ENCODE results near the gene FBRSL1. TPM values are rescaled to one million over a fixed set of nuclear protein-coding genes. Genes with fewer than 3 reads are reported as not detected.

The FBRSL1 gene
- total RNA-seq, 3 donors from 2014 or later, result 3.5 to 9.8 (median 7.2) TPM

DNA sequence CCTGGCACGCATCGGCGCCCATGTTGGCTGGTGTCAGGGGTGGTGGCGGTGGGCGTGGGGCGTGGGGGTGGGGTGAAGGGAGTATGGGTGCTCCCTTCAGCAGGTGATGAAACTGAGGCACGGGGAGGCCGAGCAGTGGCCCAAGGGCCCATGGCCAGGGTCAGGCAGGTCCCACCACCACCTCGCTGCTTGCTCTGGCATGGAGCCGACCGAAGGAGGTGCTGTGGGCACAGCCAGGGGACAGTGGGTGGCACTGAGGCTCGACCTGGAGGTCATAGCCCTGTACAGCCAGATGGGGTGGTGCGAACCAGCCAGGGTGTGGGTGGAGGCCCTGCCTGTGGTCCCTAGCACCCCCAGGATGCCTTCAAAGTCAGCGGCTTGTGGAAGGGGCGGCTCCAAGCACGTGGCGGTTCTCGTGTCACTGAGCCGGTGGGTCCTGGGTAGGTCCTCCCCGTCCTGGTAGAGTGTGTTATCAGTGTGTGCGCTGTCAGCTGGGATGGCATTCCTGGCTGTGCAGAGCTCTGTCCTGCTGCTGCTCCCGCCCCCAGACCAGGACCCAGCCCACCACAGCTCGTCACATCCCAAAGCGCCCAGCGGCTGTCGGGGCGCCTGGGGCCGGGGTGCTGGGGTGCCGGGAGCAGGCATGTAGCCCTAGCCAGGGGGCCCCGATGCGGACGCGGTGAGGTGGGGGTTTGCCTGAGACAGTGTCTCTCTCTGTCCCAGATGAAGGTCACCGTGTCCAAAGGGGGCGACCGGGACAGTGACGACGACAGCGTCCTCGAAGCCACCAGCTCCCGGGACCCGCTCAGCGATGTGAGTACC, 35.3 kb downstream of the FBRSL1 start:
- Histone ChIP-seq H3K4me1 (peaks cover 3 to 16% of the 10 kb centered on the region in 2 donors), H3K27ac (no peak overlapping the region), H3K9me3 (no peaks in the 10 kb centered on the region), H3K27me3 (no peaks in the 10 kb centered on the region), H3K4me3 (no peak overlapping the region), H3K36me3 (no peaks in the 10 kb centered on the region)
- intact Hi-C loops (cut with DNase I; ENCODE audit: low total_unique reads), result loop anchor here (10.0 kb wide), 1 partner anchor 100 kb away; no protein-coding TSS in a partner anchor
- TF ChIP-seq POLR2A (IDR thresholded peaks at IDR 0.05), result no peak
- no peak for TF ChIP-seq POLR2AphosphoS5 (IDR thresholded peaks at IDR 0.05)
- TF ChIP-seq, protein P1, sequence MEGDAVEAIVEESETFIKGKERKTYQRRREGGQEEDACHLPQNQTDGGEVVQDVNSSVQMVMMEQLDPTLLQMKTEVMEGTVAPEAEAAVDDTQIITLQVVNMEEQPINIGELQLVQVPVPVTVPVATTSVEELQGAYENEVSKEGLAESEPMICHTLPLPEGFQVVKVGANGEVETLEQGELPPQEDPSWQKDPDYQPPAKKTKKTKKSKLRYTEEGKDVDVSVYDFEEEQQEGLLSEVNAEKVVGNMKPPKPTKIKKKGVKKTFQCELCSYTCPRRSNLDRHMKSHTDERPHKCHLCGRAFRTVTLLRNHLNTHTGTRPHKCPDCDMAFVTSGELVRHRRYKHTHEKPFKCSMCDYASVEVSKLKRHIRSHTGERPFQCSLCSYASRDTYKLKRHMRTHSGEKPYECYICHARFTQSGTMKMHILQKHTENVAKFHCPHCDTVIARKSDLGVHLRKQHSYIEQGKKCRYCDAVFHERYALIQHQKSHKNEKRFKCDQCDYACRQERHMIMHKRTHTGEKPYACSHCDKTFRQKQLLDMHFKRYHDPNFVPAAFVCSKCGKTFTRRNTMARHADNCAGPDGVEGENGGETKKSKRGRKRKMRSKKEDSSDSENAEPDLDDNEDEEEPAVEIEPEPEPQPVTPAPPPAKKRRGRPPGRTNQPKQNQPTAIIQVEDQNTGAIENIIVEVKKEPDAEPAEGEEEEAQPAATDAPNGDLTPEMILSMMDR (IDR thresholded peaks at IDR 0.05), result no peak
- no peak for DNase-seq (ENCODE audit: low spot score in 2 of 2)

DNA sequence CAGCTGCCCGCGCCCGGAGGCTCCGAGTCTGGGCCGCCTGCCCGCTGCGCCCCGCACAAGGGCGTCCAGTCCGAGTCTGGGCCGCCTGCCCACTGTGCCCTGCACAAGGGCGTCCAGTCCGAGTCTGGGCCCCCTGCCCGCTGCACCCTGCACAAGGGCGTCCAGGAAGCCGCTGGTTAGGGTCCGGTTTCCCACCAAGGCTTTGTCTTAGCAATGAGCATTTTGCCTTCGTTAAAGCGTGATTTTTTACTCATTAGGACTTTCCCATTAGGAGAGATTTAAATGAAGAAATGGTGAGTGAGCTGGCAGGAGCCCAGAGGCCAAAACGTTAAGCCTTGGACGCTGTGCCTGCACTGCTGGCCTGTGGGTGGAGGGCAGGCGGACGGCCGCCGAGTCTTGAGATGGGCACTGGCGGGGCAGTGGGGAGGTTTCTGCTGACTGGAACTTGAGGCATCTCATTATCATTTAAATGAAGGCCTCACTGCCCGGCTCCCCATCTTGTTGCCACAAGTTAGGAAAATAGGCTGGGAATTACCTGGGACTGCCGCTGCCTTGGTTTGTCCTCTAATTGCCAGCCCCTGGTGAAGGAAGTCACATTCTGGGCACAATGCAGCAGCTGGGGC, 36.0 kb downstream of the FBRSL1 start:
- H3K4me3 ChIP-seq, result no peak overlapping the region
- H3K9me3 ChIP-seq, result no peaks in the 10 kb centered on the region
- TF ChIP-seq, protein P1 (IDR thresholded peaks at IDR 0.05), result no peak
- TF ChIP-seq POLR2A (IDR thresholded peaks at IDR 0.05) (no peak), POLR2AphosphoS5 (IDR thresholded peaks at IDR 0.05) (no peak)
- H3K36me3 ChIP-seq, result no peaks in the 10 kb centered on the region
- peaks cover 3 to 16% of the 10 kb centered on the region in 2 donors for H3K4me1 ChIP-seq
- no peaks in the 10 kb centered on the region for H3K27me3 ChIP-seq
- H3K27ac ChIP-seq, result no peak overlapping the region
- intact Hi-C loops (cut with DNase I; ENCODE audit: low total_unique reads), result loop anchor here (10.0 kb wide), 1 partner anchor 101 kb away; no protein-coding TSS in a partner anchor
- no peak for DNase-seq (ENCODE audit: low spot score in 2 of 2)

DNA sequence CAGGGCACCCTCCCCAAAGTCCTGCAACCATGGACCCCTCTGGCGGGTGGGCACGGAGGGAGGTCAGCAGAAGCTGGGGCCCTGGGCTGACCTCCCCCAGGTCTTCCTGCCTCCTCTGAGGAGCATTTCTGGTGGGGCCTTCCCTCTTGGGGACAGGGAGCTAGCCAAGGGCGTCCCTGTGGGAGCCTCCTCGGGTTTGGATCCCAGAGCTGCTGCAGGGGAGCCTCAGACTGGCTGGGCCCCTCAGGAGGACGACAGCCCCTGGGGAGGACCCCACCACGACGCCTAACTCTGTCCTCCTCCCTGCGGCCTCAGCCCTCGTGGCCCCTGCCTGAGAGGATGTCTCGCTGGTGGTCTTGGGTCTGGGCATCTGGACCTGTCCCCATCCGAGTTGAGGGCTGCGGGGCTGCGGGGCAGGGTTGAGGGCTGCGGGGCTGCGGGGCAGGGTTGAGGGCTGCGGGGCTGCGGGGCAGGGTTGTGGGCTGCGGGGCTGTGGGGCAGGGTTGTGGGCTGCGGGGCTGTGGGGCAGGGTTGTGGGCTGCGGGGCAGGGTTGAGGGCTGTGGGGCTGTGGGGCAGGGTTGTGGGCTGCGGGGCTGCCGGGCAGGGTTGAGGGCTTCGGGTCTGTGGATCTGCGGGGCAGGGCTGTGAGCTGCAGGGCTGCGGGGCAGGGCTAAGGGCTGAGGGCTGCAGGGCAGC, 37.4 kb downstream of the FBRSL1 start:
- intact Hi-C loops (cut with DNase I; ENCODE audit: low total_unique reads), result loop anchor here (10.0 kb wide), 1 partner anchor 103 kb away; no protein-coding TSS in a partner anchor
- Histone ChIP-seq H3K9me3 (no peaks in the 10 kb centered on the region), H3K27ac (no peak overlapping the region), H3K4me3 (no peak overlapping the region), H3K36me3 (no peaks in the 10 kb centered on the region), H3K27me3 (no peaks in the 10 kb centered on the region), H3K4me1 (peaks cover 3 to 16% of the 10 kb centered on the region in 2 donors)
- no peak for DNase-seq (ENCODE audit: low spot score in 2 of 2)
- TF ChIP-seq POLR2AphosphoS5 (IDR thresholded peaks at IDR 0.05) (no peak), POLR2A (IDR thresholded peaks at IDR 0.05) (no peak)
- TF ChIP-seq, protein P1 (IDR thresholded peaks at IDR 0.05), result no peak

DNA sequence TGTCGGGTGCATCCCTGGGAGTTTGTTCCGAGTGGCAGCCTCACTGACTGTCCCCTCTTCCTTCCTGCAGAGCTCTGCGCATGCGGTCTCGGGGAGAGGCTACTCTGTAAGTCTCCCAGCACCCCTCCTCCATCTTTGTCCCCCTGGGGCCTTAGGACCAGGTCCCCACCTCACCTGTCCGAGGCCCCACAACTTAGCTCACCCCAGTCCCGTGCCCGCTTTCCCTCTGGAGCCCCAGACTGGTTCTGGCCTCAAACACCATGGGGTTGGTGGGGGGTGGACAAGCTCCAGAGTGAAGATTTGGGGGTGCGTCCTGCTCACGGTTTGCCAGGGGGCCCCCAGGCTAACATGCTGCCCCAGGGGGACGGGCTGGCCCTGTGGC, 37.9 kb downstream of the FBRSL1 start:
- no peak overlapping the region for H3K4me3 ChIP-seq
- intact Hi-C loops (cut with DNase I; ENCODE audit: low total_unique reads), result loop anchor here (10.0 kb wide), 1 partner anchor 103 kb away; no protein-coding TSS in a partner anchor
- no peaks in the 10 kb centered on the region for H3K36me3 ChIP-seq

More for the DNA sequence above, 37.9 kb downstream of the FBRSL1 start:
- H3K27me3 ChIP-seq, result no peaks in the 10 kb centered on the region
- peaks cover 3 to 16% of the 10 kb centered on the region in 2 donors for H3K4me1 ChIP-seq
- TF ChIP-seq POLR2A (IDR thresholded peaks at IDR 0.05) (no peak), POLR2AphosphoS5 (IDR thresholded peaks at IDR 0.05) (no peak)
- TF ChIP-seq, protein P1 (IDR thresholded peaks at IDR 0.05), result no peak
- no peak overlapping the region for H3K27ac ChIP-seq
- DNase-seq (ENCODE audit: low spot score in 2 of 2), result no peak
- no peaks in the 10 kb centered on the region for H3K9me3 ChIP-seq

Data from breast epithelium (tissue), 4 donors.